Measurements from ENCODE around the gene AP3B2.
"Not testable (repeated sequence)": the region's sequence is repeated elsewhere in the genome, so short reads cannot be mapped to it uniquely, and the experiment has no call there.

The AP3B2 gene, protein sequence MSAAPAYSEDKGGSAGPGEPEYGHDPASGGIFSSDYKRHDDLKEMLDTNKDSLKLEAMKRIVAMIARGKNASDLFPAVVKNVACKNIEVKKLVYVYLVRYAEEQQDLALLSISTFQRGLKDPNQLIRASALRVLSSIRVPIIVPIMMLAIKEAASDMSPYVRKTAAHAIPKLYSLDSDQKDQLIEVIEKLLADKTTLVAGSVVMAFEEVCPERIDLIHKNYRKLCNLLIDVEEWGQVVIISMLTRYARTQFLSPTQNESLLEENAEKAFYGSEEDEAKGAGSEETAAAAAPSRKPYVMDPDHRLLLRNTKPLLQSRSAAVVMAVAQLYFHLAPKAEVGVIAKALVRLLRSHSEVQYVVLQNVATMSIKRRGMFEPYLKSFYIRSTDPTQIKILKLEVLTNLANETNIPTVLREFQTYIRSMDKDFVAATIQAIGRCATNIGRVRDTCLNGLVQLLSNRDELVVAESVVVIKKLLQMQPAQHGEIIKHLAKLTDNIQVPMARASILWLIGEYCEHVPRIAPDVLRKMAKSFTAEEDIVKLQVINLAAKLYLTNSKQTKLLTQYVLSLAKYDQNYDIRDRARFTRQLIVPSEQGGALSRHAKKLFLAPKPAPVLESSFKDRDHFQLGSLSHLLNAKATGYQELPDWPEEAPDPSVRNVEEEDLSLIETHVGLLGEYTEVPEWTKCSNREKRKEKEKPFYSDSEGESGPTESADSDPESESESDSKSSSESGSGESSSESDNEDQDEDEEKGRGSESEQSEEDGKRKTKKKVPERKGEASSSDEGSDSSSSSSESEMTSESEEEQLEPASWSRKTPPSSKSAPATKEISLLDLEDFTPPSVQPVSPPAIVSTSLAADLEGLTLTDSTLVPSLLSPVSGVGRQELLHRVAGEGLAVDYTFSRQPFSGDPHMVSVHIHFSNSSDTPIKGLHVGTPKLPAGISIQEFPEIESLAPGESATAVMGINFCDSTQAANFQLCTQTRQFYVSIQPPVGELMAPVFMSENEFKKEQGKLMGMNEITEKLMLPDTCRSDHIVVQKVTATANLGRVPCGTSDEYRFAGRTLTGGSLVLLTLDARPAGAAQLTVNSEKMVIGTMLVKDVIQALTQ

DNA sequence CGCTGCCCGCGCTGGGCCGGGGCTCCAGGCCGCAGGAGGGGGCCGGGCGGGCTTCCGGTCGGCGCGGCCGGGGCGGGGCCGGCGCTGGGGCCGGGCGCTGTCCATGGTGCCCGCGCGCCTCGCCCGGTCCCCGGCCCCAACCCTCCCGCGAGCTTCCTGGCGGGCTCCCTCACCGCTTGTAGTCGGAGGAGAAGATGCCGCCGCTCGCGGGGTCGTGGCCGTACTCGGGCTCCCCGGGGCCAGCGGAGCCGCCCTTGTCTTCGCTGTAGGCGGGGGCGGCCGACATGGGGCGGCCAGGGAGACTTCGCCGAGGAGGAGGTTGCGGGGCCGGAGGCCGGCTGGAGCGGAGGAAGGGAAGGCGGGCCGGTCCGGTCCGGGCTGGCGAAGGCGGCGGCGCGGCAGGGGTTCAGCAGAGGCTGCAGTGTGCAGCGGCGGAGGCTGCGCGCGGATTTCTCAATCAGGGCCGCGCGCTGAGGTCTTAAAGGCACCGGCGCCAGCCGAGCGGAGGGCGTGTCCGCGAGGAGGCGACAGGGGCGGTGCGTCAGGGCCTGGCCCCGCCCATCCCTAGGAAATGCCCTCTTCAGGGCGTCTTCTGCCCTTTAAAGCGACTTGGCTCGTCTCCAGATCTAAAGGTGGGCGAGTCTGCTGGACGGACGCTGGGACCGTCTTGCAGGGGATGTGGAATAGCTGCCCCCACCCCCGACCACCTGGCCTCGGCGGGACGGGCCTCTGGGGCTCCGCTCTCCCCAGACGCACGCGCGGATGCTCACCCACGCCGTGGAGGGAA lies at the start of gene AP3B2:
Gene AP3B2 (minus strand): TSS at position 455 of the 787 bp plus-strand sequence. CDS start 169 bp downstream, at position 286.
- peak; percentile 62 for DNase-seq

DNA sequence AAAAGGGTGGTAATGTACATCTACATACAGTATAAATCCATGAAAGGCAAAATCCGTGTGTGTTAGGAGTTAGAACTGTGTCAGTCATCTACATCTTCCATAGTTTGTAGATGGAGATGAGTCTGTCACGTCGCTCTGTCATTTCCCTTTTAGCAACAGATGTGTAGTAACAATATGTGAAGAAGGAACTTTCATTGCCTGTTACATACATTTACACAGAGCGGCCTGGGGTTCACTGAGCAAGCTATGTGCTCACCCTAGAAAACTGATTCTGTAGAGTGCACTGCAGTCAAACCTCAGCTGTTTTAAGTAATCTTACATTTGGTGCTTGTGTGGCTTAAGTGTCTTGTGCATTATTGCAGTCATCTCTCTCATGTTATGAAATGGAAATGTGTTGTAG lies 41.6 kb upstream of the AP3B2 start:
- no peak for DNase-seq

DNA sequence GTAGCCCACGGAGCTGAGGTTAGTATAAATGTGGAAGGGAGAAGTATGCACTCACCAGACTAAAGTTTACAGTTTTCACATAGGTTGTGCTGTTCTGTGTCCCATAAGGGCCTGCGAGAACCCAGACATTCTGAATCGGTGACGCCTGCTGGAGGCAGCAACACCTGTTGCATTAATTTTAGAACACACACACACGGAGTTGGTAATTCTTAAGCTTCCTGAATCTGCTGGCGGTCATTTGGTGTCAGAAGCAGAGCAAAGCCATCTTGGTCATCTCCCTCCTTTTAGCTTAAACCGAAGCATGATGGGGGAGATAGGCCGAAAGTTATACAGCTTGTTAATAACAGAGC lies 41.1 kb upstream of the AP3B2 start:
- no peak for DNase-seq

DNA sequence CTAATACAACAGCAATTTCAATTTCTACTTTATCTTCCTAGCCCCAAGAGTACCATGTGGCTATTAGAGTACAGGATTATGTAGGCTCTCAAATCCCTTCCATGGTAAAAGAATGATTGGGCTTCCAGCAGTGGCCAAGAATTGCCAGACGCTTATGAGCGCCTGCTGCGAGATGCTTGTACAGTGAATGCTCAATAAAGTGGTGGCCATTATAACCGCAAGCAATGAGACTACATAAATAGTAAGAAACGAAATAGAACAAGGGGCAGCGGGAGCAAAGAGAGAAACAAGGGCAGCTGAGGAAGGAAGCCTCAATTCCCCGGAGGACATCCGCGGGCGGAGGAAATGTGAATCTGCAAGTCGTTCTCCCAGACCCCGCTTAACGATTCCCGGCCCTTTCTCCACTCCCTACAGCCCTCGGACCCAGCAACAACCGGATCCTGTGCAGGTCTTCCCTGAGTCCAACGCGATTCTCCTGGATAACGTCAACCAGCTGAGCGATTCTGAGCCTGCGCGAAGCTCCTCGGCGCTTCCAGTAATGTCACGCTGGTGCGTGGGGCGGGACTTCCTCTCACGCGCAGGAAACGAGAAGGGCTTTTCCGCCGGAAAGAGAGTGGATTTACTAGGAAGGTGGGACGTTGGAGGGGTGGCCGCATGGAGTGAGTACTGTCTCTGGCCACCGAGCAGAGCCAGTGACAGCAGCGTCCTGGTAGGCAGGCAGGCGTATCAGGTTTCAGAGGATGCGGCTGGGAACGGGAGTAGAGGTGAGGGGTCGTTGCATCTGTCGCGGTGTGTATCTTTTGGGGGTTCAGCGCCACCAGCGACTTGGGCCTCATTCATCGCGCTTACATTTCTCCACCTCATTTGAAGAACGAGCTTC lies 40.5 kb upstream of the AP3B2 start:
- DNase-seq, result peak; percentile 66

DNA sequence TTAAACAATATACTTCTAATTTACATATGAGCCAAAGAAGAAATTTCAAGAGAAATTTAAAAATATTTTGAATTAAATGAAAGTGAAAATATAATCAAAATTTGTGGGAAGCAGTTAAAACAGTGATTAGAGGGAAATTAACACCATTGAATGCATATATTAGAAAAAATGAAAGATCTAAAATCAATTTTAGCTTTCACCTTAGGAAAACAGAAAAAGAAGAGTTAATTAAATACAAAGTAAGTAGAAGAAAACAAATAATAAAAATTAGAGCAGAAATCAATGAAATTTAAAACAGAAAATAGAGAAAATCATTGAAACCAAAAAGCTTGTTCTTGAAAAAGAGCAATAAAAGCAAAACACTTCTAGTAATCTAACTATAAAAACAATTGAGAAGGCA lies 38.6 kb upstream of the AP3B2 start:
- DNase-seq, result no peak

DNA sequence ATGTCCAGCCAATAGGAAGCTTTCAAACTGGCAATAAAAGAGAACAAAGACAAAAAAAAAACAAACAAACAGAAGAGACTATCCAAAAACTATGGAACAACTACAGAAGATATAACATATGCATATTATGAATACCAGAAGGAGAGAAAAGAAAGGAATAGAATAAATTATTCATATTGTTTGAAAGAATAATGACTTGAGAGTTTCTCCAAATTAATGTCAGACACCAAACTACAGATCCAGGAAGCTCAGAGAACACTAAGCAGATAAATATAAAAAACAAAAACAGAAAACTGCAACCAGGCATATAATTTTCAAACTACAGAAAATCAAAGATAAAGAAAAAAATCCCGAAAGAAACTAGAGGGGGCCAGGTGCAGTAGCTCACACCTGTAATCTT lies 34.1 kb upstream of the AP3B2 start:
- DNase-seq, result no peak

DNA sequence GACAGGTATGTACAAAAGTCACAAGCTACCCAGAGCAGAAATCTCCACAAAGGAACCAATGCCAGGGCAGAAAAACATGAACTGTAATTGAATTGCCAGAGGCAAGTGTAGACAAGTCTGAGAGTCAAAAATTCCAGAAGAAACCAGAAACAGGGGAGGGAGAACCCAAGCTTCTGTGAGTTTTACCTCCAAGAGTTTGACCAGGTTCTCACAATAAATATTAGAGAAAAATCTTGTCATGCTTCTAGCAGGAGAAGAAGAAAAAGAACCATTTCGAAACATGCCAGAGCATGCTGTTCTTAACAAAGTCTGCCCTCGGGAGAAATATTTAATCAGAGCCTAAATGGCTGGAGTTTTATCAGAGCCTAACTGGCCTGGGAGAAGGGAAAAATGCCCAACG lies 32.5 kb upstream of the AP3B2 start:
- DNase-seq, result no peak

DNA sequence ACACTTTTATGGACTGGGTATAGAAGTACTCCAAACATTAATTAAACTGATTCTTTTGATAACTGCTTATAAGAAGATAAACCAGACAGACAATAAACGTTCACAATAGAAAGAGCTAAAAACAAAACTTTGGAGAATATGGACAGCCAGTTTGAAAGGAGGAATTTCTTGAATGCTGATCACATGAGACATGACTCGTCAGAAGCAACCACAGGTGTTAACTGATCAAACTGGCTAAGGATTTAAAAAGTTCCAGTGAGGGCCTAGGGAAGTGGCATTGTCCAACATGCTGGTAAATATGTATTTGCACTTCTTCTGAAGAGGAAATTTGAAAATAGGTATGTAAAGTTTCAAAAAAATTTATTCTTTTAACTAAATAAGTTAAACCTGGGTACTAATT lies 29.4 kb upstream of the AP3B2 start:
- no peak for DNase-seq

DNA sequence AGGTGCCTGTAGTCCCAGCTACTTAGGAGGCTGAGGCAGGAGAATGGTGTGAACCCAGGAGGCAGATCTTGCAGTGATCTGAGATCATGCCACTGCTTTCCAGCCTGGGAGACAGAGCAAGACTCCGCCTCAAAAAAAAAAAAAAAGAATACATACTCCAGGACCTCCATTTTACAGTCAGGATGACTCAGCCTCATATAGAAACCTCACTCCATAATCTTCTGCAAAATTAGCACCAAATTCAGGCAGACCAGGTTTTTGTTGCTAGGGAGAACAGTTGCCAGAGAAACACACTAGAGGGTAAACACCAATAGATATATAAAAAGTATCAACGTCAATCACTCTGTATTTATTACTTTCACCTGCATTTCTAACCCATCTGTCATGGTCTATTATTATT lies 28.3 kb upstream of the AP3B2 start:
- DNase-seq, result no peak

DNA sequence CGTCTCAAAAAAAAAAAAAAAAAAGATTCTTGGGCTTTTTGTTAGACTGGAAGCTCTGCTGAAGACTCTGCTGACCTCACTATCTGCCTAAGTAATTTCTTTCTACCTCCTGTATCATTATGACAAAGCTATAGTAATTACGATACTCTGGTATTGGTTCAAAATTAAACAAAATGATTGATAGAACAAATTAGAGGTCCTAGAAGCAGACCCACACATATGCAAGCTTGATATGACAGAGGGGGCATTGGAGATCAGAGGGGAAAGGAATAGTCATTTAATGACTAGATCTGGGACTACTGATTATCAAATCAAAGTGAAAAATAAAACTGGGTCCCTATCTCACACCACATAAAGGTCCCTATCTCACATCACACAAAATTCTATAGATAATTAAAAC lies 21.9 kb upstream of the AP3B2 start:
- DNase-seq, result no peak

DNA sequence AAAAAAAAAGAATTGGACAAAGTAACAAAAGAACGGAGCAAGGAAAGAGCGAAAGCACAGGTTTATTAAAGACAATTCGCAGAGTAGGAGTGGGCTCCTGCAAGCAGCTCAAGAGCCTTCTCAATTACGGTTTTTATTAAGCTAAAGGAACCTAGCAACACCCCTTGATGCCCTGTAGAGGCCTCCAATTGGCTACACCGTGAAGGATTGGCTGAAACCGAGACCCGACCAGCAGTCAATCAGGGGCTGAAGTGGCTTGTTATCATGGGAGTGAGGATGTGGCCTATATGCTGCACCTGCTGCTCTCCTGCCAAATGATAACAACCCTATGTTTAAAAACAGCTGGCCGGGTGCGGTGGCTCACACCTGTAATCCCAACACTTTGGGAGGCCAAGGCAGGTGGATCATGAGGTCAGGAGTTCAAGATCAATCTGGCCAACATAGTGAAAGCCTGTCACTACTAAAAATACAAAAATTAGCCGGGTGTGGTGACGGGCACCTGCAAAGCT lies 20.4 kb upstream of the AP3B2 start:
- DNase-seq, result peak; percentile 79

DNA sequence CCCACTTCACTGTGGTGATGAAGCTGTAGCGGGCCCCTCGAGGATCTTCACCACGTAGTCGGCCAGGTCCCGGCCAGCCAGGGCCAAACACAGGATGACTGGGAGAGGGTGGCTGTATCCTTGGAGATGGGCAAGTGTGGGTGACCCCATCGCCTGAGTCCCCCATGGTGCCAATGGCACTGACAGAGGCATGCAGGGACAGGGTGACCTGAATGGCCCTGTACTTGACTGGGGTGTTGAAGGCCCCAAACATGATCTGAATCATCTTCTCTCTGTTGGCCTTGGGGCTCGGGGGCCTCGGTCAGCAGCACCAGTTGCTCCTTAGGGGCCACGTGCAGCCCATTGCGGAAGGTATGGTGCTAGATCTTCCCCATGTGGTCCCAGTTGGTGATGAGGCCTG lies 17.1 kb upstream of the AP3B2 start:
- DNase-seq, result no peak

DNA sequence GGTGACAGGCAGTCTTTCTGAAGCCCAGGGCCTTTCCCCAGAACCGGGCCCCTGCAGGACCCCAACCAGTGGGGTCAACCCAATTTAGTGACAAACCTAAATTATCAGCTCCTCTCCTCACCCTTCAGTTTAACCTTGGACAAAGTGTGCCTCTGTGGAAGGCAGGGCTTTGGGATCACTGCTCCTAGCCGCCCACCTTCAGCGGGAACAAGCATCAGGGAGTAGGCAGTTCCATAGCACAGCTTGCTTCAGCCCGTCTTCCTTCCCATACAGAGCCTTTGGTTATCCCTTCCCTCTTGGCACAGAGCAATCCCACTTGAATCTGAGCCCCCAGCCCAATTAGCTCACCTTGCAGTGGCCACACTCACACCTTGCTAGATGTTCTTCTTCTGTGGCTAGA lies 5.3 kb upstream of the AP3B2 start:
- DNase-seq, result no peak

DNA sequence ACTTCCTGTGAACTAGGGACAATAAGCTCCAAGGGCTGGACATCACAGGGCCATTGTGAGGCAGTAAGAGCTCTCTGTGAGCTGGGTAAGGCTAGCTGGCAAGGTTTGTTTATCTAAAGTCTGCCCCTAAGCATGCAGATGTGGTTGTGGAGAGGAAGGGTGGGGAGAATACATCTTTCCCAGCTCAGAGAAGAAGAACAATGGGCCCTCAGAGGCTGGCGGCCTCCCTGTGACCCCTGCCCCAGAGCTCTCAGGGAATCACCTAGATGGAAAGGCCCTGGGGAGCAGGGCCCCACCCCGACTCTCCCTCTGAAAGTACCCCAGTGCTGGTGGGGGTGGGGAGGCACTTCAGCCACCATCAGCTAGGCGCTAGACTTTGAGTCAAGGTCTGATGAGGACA lies 4.3 kb upstream of the AP3B2 start:
- no peak for DNase-seq

DNA sequence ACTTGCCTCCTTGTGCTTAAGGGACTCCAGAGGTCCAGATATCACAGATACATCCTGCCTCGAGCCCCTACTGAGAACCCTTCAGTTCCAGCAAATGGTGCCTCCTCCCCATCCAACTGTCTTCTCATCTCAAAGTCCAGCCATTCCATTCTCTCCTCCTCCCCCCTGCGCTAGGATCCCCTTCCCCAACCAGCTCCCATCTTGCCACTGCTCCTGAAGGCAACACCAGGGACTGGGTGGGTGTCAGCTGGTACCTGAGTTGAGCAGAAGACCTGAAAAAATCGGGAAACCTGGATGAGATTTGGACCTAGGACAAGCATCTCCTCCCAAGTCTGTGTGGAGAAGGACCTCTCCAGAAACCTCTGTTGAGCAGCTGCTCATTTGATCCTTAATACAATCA lies 2.4 kb upstream of the AP3B2 start:
- DNase-seq, result no peak

DNA sequence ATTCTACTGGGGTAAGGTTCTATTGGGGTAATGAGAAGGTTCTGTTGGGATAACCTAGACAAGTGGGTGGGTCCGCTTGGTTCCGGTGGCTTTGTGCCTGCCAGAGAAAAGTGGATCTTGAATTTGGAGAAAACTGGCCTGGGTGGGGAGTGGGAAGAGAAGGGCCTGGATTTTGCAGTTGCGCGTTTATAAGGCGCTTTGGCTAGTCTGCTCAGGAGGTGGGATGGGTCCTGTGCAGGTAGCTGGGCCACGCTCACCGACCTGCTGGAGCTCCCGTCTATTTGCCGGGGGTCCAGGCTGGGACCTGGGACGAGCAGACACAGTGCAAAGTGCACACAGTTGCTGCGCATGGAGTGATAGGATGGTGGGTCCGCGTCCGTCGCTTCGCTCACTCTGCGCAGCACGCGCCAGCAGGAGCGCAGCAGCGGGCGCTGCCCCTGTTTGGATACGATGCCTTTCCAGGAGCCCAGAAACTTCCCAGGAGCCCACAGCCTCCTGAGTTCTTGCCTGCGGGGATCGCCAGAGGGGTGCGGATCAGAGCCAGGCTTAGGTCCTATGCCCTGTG lies 1.3 kb upstream of the AP3B2 start:
- DNase-seq, result no peak

DNA sequence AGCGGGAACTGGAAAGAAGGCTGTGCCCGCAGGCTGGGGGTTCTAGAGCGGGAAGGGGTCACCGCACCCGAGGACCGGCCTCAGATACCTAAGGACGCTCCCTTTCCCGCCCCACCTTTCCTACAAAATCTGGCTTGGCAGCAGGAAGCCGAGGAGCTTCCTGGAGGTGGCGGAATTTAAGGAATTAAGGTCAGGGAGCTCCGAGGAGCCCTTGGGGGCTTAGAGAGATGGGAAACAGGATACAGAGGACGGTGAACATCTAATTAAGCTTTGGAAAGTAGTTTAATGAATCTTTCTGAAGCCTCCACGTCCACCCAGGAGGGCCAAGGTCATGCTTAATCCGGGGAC lies 507 bp upstream of the AP3B2 start:
- no peak for DNase-seq

DNA sequence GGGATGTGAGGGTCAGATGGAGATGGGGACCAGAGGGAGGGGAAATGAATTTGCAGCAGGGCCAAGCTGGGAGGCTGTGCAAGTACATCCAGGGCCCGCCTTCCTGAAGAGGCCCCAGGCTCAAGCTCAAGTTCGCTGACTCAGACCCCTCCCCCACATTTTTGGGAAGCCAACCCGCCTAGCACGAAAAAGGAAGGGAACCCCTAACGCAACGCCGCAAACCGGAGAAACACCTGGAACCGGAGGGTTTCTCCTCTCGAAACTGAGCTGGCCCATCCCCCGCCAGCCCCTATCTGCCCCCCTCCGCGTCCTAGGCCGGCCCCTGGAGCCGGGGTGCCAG lies 624 bp downstream of the AP3B2 start:
- DNase-seq, result no peak

DNA sequence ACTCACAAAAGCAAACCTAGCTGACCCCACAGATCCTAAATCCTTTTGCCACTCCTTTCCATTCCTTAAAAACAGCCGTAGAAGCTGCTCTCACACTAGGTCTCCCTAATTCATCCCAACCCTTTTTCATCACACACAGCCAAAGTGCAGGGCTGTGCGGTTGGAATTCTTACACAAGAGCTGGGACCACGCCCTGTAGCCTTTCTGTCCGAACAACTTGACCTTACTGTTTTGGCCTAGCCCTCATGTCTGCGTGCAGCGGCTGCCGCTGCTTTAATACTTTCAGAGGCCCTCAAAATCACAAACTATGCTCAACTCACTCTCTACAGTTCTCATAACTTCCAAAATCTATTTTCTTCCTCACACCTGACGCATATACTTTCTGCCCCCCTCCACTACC lies 3.8 kb downstream of the AP3B2 start:
- DNase-seq, result not testable (repeated sequence)

DNA sequence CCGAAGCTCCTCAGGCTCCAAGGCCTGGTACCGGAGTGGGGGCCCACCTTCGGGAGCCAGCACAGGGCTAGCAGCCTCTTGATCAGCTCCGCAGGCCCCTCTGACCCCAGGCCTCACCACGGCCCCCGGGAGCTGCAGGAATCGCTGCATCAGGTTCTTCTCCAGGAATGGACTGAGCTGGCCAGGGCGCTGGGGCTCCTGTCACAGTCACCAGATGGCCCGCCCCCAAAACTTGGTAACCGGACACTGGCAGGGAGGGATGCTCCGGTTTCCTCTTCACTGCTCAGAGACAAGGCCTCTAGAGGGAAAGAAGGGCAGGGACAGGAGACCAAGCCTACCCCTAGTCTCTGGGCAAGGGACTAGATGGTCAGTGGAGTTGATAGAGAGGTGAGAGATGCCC lies 9.9 kb downstream of the AP3B2 start:
- no peak for DNase-seq

DNA sequence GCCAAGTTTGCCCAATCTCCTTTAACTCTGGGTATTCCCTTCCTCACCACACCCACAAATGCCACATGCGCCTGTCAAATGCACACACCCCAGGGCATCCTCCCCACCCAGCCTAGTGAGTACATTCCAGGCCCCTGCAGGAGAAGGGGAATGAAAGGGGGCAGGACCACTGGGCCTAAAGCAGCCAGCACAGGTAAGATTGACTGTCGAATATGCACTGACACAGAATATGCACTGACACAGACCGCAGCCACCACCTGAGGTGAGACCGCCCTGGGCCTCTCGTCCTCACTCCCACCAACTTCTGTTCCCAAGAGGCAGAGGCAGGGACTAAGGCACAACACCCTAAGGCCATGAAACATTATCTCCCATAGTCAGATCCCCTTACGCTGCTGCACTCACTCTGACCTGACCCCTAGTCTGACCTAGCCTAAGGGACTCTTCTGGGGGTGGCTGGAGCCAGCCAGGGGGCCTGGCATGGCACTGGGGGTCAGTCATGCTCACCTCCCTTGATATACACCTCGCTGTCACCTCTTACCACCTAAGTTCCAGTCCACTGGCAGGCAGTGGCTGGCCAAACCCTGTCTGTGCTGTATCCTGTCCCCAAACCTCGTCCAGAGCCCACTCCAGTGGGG lies 10.8 kb downstream of the AP3B2 start:
- no peak for DNase-seq

Measured in NCI-H2107 (cell line).